ENCODE measurements around the gene RPGRIP1L.

Gene RPGRIP1L

DNA sequence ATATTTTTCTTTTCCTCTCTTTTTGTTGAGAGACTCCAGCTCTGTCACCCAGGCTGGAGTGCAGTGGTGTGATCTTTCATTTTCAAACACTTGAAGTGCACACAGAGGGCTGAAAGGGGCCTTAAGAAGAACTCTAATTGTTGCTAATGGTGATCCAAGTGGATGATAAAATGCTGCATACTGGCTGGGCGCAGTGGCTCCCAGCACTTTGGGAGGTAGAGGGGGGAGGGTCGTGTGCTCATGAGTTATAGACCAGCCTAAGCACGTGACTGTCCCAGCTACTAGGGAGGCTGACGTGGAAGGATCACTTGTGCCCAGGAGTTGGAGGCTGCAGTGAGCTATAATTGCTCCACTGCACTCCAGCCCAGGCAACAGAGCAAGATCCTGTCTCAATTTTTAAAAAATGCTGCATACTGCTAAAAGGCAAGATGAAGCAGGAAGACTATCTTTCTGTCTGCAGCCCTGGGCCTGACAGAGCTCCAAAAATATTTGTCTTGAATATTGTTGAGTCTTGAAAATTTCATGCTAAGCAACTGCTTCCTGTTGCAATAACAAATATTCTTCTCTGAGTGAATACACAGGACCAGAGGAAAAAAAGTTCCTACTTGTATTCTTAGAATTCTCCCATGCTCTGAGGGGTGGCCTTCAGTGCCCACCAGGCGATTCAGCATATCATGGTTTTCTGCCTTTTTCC lies 137.0 kb downstream of the RPGRIP1L start:
- peak overlapping the region in 3 of 21 experiments; percentile 9 to 26 (median 21) for H3K27ac ChIP-seq
- no peak overlapping the region for H3K4me3 ChIP-seq

GRCh38 chr16:53565296-53565863 lies 138.3 kb downstream of the RPGRIP1L start:
- H3K4me3 ChIP-seq: no peak overlapping the region
- H3K27ac ChIP-seq: no peak overlapping the region

DNA sequence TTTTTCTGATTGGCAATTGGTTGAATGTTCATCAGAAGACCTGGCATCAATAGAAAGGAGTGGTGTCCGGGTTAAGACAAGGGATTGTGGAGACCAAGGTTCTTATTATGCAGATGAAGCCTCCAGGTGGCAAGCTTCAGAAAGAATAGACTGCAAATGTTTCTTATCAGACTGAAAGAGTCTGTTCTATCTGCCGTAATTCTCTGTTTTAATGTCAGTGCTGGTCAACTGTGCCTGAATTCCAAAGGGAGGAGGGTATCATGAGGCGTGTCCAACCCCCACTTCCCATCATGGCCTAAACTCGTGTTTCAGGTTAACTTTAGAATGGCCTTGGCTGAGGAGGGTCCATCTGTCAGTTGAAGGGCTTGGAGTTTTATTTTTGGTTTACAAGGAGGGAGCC lies 140.2 kb downstream of the RPGRIP1L start:
- no peak overlapping the region for H3K27ac ChIP-seq
- H3K4me3 ChIP-seq: no peak overlapping the region

DNA sequence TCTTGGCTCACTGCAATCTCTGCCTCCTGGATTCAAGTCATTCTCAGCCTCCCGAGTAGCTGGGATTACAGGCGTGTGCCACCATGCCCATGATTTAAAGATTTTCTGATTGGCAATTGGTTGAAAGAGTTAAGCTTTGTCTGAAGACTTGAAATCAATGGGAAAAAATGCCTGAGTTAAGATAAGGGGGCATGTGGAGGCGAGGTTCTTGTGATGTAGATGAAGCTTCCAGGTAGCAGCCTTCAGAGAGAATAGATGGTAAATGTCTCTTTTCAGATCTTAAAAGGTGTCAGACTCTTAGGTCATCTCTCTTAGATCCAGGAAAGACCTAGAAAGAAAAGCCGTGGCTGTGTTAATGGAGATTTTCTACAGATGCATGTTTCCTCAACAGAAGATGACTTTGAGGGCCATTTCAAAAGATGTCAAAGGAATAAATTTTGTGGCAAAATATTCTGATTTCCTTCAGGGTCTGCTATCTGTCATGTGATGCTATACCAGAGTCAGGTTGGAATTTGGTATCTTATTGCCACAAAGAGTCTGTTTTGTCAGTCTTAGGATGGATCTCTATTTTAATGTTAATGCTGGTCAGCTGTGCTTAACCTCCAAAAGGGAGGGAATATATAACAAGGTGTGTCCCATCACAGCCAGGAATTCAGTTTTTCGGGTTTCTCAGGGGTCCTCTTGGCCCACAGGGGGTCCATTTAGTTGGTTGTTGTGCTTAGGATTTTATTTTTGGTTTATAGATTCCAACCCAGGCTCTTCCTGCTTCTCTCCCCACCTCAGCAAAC lies 142.4 kb downstream of the RPGRIP1L start:
- no peak overlapping the region for H3K27ac ChIP-seq
- no peak overlapping the region for H3K4me3 ChIP-seq

- Histone ChIP-seq H3K27ac (no peak overlapping the region), H3K4me3 (no peak overlapping the region)
These were observed 144.2 kb downstream of the RPGRIP1L start for GRCh38 chr16:53559270-53559951.

- Histone ChIP-seq H3K4me3 (no peak overlapping the region), H3K27ac (peak overlapping the region in 1 of 21 experiments; percentile 34)
These were observed 144.9 kb downstream of the RPGRIP1L start for GRCh38 chr16:53558710-53559109.

GRCh38 chr16:53556521-53556920 lies 147.1 kb downstream of the RPGRIP1L start:
- no peak overlapping the region for H3K4me3 ChIP-seq
- no peak overlapping the region for H3K27ac ChIP-seq

GRCh38 chr16:53549970-53550690 lies 153.5 kb downstream of the RPGRIP1L start:
- Histone ChIP-seq H3K4me3 (no peak overlapping the region), H3K27ac (peak overlapping the region in 16 of 21 experiments; percentile 3 to 56 (median 18))
